Psoas muscle (tissue), 8 donors: Measurements from ENCODE around the gene SPTBN5. TPM values are rescaled to one million over a fixed set of nuclear protein-coding genes. Genes with fewer than 3 reads are reported as not detected.

Source experiments
- ATAC-seq, 4 donors: fragments of 200-7000 bp; cut with Tn5 transposase; one replicate each; pipeline ENCODE4 v1.9.1; 2020; ENCODE audit warnings: moderate library complexity in 3 of 4, mild to moderate bottlenecking in 2 of 4
- DNase-seq, 2 donors: peaks; one replicate each; pipeline ENCODE4 v3.0.0-alpha.2; 2020
- H3K27ac ChIP-seq: fragments of 200-600 bp; one replicate; pipeline ENCODE4 v1.8.0; 2022
- H3K27me3 ChIP-seq, 3 donors: fragments of 200-600 bp in 1 of 3; one replicate each; pipeline versions ENCODE4 v1.6.1 to v1.8.0; 2013 to 2022; ENCODE audit warnings: low read length in 2 of 3, mild to moderate bottlenecking in 2 of 3, moderate library complexity in 1 of 3; ENCODE audit not compliant: insufficient read depth in 3 of 3
- H3K36me3 ChIP-seq, 2 donors: fragments of 200-600 bp in 1 of 2; one replicate each; pipeline versions ENCODE4 v1.6.1 to v1.8.0; 2013 to 2022; ENCODE audit warnings: low read depth in 1 of 2, mild to moderate bottlenecking in 1 of 2, moderate library complexity in 1 of 2; ENCODE audit not compliant: insufficient read depth in 1 of 2
- H3K4me1 ChIP-seq: fragments of 200-600 bp; one replicate; pipeline ENCODE4 v1.8.0; 2022
- H3K4me3 ChIP-seq: fragments of 200-600 bp; one replicate; pipeline ENCODE4 v1.8.0; 2022; ENCODE audit warnings: mild to moderate bottlenecking
- H3K9me3 ChIP-seq: fragments of 200-600 bp; one replicate; pipeline ENCODE4 v1.8.0; 2022
- CTCF ChIP-seq: fragments of 200-600 bp; IDR thresholded peaks from one replicate; pipeline ENCODE4 v1.8.0; 2022; ENCODE audit warnings: antibody characterized with exemption
- WGBS, 3 donors: extraction: QIAGEN DNeasy Blood & Tissue Kit; methylation state at CpG; one replicate each; pipeline versions ENCODE4 v1.1.6 to v1.1.7; 2013; 5-methylcytosine and 5-hydroxymethylcytosine counted together
- intact Hi-C, 2 donors: fragments of 100-400 bp; cut with DNase I; formaldehyde crosslinking; loops; one replicate each; pipeline versions ENCODE4 v1.11.0 to v1.14.2; 2022
- polyA plus RNA-seq, 3 donors: library from polyadenylated mRNA; stranded (reverse); fragments of 200-250 nt; gene quantifications; one replicate each; pipeline ENCODE4 v1.2.3, GENCODE V29; 2013
- total RNA-seq, 4 donors: library from RNA; stranded (reverse); fragmentation: NEBNext Ultra II Directional in 2 of 4; extraction: Animal tissue kit (Norgen Biotek cat#: 25700) in 2 of 4; gene quantifications; one replicate each; pipeline versions ENCODE4 v1.2.1 to v1.2.4, GENCODE V29; 2021 to 2023
- donor health status: healthy with polysubstance abuse.
- donor health status: DM: no; HTN: no; CAD: no; lungs with moderate emphysema.
- donor health status: Bipolar disorder and iron deficiency.
- donor health status: healthy.
- donor health status: DM: yes; HTN: yes; CAD: no.
- donor health status: DM: no; HTN: no; CAD: no.
- donor health status: DM: no; HTN: no; CAD: no.
- donor health status: DM: yes; HTN: yes; CAD: no.

Gene SPTBN5
- total and polyA plus RNA-seq, 7 donors: 0.10 to 0.47 (median 0.22) TPM

- Histone ChIP-seq H3K4me1 (peaks cover 8% of the 10 kb centered on the region), H3K27me3 (no peaks in the 10 kb centered on the region), H3K27ac (peak overlapping the region; percentile 30), H3K9me3 (no peaks in the 10 kb centered on the region), H3K4me3 (no peak overlapping the region), H3K36me3 (peaks cover 0 to 4% of the 10 kb centered on the region in 2 donors)
- WGBS, 3 donors: 41 to 56% (median 50%) methylated on average over 22 to 24 of the region's 24 CpGs
- DNase-seq (peak; percentile 78 to 83), ATAC-seq (peak; percentile 35 to 69 (median 52))
- intact Hi-C loops: no loop called here
- no peak for TF ChIP-seq CTCF
Observed at GRCh38 chr15:41894791-41895463, 1.1 kb upstream of the SPTBN5 start.

GRCh38 chr15:41894251-41894790 is 468 bp upstream of the SPTBN5 start:
- TF ChIP-seq CTCF: no peak
- WGBS, 3 donors: 77 to 80% (median 77%) methylated on average over 16 to 17 of the region's 17 CpGs
- Histone ChIP-seq H3K9me3 (no peaks in the 10 kb centered on the region), H3K36me3 (peaks cover 0 to 4% of the 10 kb centered on the region in 2 donors), H3K27me3 (no peaks in the 10 kb centered on the region), H3K4me3 (no peak overlapping the region), H3K4me1 (peaks cover 8% of the 10 kb centered on the region), H3K27ac (no peak overlapping the region)
- DNase-seq (no peak), ATAC-seq (no peak)
- intact Hi-C loops: no loop called here

GRCh38 chr15:41892621-41893421 is 1.0 kb downstream of the SPTBN5 start:
- Histone ChIP-seq H3K36me3 (no peaks in the 10 kb centered on the region), H3K9me3 (no peaks in the 10 kb centered on the region), H3K4me3 (peak overlapping the region; percentile 11), H3K27ac (no peak overlapping the region), H3K4me1 (peaks cover 8% of the 10 kb centered on the region), H3K27me3 (no peaks in the 10 kb centered on the region)
- peak; percentile 78 to 91 (median 86) for ATAC-seq
- peak; percentile 55 to 77 for DNase-seq
- no peak for TF ChIP-seq CTCF
- 67 to 82% (median 76%) methylated on average over 22 of the region's 22 CpGs for WGBS, 3 donors
- intact Hi-C loops: no loop called here

GRCh38 chr15:41891946-41892345 is 1.9 kb downstream of the SPTBN5 start:
- DNase-seq (peak in 1 of 2 donors; percentile 46), ATAC-seq (peak in 2 of 4 donors; percentile 12 to 17)
- Histone ChIP-seq H3K27me3 (no peaks in the 10 kb centered on the region), H3K36me3 (no peaks in the 10 kb centered on the region), H3K4me1 (peaks cover 8% of the 10 kb centered on the region), H3K4me3 (no peak overlapping the region), H3K27ac (no peak overlapping the region), H3K9me3 (no peaks in the 10 kb centered on the region)
- TF ChIP-seq CTCF: no peak
- 39 to 45% (median 42%) methylated on average over 3 of the region's 3 CpGs for WGBS, 3 donors
- intact Hi-C loops: no loop called here
